Adipocyte (in vitro differentiated cells): Measurements from ENCODE around the gene CHM.
"Not testable (repeated sequence)": the region's sequence is repeated elsewhere in the genome, so short reads cannot be mapped to it uniquely, and the experiment has no call there.

Source experiments
- DNase-seq: peaks from one replicate; pipeline ENCODE4 v3.0.0-alpha.2; 2015; ENCODE audit warnings: low read depth
- H3K27me3 ChIP-seq: replicated peaks from 2 replicates; pipeline ENCODE4 v1.7.0; 2013; ENCODE audit warnings: mild to moderate bottlenecking, low read length, moderate library complexity; ENCODE audit not compliant: control insufficient read depth, insufficient read depth
- H3K36me3 ChIP-seq: 2 replicates; pipeline ENCODE4 v1.7.0; 2013; ENCODE audit warnings: low read length, mild to moderate bottlenecking, moderate library complexity; ENCODE audit not compliant: control insufficient read depth, insufficient read depth, severe bottlenecking
- H3K4me1 ChIP-seq: 2 replicates; pipeline ENCODE4 v1.7.0; 2013; ENCODE audit warnings: mild to moderate bottlenecking, low read length, moderate library complexity; ENCODE audit not compliant: control insufficient read depth, insufficient read depth
- H3K4me3 ChIP-seq: 2 replicates; pipeline ENCODE4 v1.7.0; 2013; ENCODE audit warnings: mild to moderate bottlenecking, low read length, moderate library complexity
- H3K9ac ChIP-seq: 2 replicates; pipeline ENCODE4 v1.7.0; 2013; ENCODE audit warnings: mild to moderate bottlenecking, low read length, moderate library complexity
- H3K9me3 ChIP-seq: 2 replicates; pipeline ENCODE4 v1.7.0; 2013; ENCODE audit warnings: mild to moderate bottlenecking, low read length, moderate library complexity; ENCODE audit not compliant: control insufficient read depth

The CHM gene

DNA sequence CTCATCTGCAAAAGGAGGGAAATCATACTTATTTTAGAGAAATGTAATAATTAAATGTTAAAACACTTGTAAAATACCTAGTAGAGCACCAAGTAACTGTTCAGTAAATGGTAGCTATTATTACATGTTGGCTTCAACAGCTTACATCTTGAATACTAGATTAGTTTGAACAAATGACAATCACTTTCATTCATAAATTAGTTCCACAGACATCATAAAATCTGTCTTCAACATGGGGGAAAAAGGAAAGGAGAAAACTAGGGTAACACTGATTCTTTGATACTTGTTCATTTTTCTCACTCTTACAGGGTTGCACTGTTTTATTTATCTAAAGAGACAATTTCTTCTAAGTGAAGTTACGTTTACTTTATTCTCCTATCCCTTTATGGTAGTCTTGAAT is 51.7 kb downstream of the CHM start:
- H3K27me3 ChIP-seq = no peaks in the 10 kb centered on the region
- DNase-seq = no peak
- peaks cover 30% of the 10 kb centered on the region for H3K4me1 ChIP-seq
- H3K4me3 ChIP-seq = no peak overlapping the region
- H3K9ac ChIP-seq = no peak overlapping the region
- no peaks in the 10 kb centered on the region for H3K9me3 ChIP-seq
- H3K36me3 ChIP-seq = no peaks in the 10 kb centered on the region

- Histone ChIP-seq H3K9me3 (no peaks in the 10 kb centered on the region), H3K9ac (no peak overlapping the region), H3K36me3 (no peaks in the 10 kb centered on the region), H3K4me1 (peaks cover 30% of the 10 kb centered on the region), H3K27me3 (no peaks in the 10 kb centered on the region), H3K4me3 (no peak overlapping the region)
- DNase-seq = peak; percentile 45
Observed at GRCh38 chrX:85994797-85995196, 52.6 kb downstream of the CHM start.

GRCh38 chrX:85994228-85994627 is 53.1 kb downstream of the CHM start:
- H3K36me3 ChIP-seq = no peaks in the 10 kb centered on the region
- no peak overlapping the region for H3K4me3 ChIP-seq
- no peaks in the 10 kb centered on the region for H3K27me3 ChIP-seq
- no peak overlapping the region for H3K9ac ChIP-seq
- no peaks in the 10 kb centered on the region for H3K9me3 ChIP-seq
- H3K4me1 ChIP-seq = peaks cover 30% of the 10 kb centered on the region
- DNase-seq = peak; percentile 31

GRCh38 chrX:85993539-85994197 is 53.7 kb downstream of the CHM start:
- peak; percentile 13 for DNase-seq
- Histone ChIP-seq H3K36me3 (no peaks in the 10 kb centered on the region), H3K9ac (no peak overlapping the region), H3K4me1 (peaks cover 30% of the 10 kb centered on the region), H3K27me3 (no peaks in the 10 kb centered on the region), H3K4me3 (no peak overlapping the region), H3K9me3 (no peaks in the 10 kb centered on the region)

- H3K27me3 ChIP-seq = no peaks in the 10 kb centered on the region
- peaks cover 3% of the 10 kb centered on the region for H3K9me3 ChIP-seq
- no peaks in the 10 kb centered on the region for H3K36me3 ChIP-seq
- DNase-seq = peak; percentile 36
- H3K9ac ChIP-seq = no peak overlapping the region
- peaks cover 30% of the 10 kb centered on the region for H3K4me1 ChIP-seq
- H3K4me3 ChIP-seq = peak overlapping the region; percentile 36
Observed at GRCh38 chrX:85992811-85993229, 54.5 kb downstream of the CHM start.

DNA sequence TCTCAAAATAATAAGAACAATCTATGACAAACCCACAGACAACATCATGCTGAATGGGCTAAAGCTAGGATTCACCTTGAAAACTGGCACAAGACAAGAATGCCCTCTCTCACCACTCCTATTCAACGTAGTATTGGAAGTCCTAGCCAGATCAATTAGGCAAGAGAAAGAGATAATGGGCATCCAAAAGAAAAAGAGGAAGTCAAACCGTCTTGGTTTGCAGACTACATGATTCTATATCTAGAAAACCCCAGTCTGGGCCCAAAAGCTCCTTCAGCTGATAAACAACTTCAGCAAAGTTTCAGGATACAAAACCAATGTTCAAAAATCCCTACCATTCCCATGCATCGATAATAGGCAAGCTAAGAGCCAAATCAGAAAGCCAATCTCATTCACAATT is 59.0 kb downstream of the CHM start:
- no peak for DNase-seq
- Histone ChIP-seq H3K9ac (no peak overlapping the region), H3K27me3 (no peaks in the 10 kb centered on the region), H3K36me3 (no peaks in the 10 kb centered on the region), H3K9me3 (peaks cover 4% of the 10 kb centered on the region), H3K4me3 (no peak overlapping the region), H3K4me1 (peaks cover 16% of the 10 kb centered on the region)

- Histone ChIP-seq H3K27me3 (no peaks in the 10 kb centered on the region), H3K36me3 (peaks cover 25% of the 10 kb centered on the region), H3K9me3 (peaks cover 2% of the 10 kb centered on the region), H3K4me3 (no peak overlapping the region), H3K9ac (no peak overlapping the region), H3K4me1 (no peaks in the 10 kb centered on the region)
- no peak for DNase-seq
Observed at GRCh38 chrX:85980286-85980685, 67.1 kb downstream of the CHM start.

DNA sequence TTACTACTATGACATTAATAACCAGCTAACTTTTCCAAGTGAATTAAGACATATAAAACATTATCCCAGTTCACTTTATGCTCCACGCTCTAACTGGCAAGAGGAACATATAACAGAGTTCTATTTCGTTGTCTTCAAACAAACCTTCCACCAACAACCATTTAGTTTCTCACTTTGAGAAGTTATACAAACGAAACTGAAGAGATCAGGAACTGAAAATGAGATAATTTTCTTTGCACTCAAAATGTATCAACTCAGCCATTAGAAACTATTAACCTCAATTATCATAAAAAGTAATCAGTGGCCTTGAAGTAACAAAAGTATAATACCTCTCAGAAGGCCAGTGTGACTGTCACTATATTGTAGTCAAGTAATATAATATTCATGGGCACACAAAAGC is 70.1 kb downstream of the CHM start:
- H3K36me3 ChIP-seq = peaks cover 26% of the 10 kb centered on the region
- H3K4me3 ChIP-seq = no peak overlapping the region
- no peaks in the 10 kb centered on the region for H3K4me1 ChIP-seq
- H3K27me3 ChIP-seq = no peaks in the 10 kb centered on the region
- no peak for DNase-seq
- H3K9ac ChIP-seq = no peak overlapping the region
- H3K9me3 ChIP-seq = peaks cover 3% of the 10 kb centered on the region

DNA sequence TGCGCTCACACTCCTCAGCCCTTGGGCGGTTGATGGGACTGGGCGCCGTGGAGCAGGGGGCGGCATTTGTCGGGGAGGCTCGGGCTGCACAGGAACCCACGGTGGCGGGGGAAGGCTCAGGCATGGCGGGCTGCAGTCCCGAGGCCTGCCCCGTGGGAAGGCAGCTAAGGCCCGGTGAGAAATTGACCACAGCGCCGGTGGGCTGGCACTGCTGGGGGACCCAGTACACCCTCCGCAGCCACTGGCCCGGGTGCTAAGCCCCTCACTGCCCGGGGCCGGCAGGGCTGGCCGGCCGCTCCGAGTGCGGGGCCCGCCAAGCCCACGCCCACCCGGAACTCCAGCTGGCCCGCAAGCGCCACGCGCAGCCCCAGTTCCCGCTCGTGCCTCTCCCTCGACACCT is 75.0 kb downstream of the CHM start:
- not testable (repeated sequence) for H3K4me3 ChIP-seq, DNase-seq, H3K9ac ChIP-seq, H3K27me3 ChIP-seq, H3K9me3 ChIP-seq, H3K4me1 ChIP-seq
- H3K36me3 ChIP-seq = peaks cover 21% of the 10 kb centered on the region

- no peak overlapping the region for H3K9ac ChIP-seq
- H3K4me1 ChIP-seq = peaks cover 10% of the 10 kb centered on the region
- no peak overlapping the region for H3K4me3 ChIP-seq
- no peak for DNase-seq
- H3K27me3 ChIP-seq = no peaks in the 10 kb centered on the region
- no peaks in the 10 kb centered on the region for H3K9me3 ChIP-seq
- peaks cover 11% of the 10 kb centered on the region for H3K36me3 ChIP-seq
Observed at GRCh38 chrX:85964744-85965143, 82.6 kb downstream of the CHM start.

DNA sequence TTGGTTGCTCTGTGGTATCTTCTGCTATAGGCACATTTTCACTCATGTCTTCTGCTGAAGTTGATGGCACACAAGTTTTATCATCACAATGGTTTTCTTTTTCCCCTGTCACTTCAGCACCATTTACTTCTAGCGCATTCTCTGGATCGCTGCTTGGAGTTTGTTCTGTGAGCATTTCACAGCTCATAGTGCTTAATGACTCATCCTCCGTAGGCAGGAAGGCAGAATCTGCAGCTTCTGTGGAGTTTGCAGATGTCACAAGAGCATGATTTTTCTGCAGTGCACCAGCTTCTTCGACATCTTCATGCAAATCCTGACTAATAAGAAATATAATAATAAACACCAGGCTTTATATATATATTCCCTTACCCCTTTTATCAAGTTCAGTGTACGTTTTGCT is 83.6 kb downstream of the CHM start:
- no peaks in the 10 kb centered on the region for H3K9me3 ChIP-seq
- H3K4me1 ChIP-seq = peaks cover 10% of the 10 kb centered on the region
- peaks cover 11% of the 10 kb centered on the region for H3K36me3 ChIP-seq
- H3K9ac ChIP-seq = no peak overlapping the region
- H3K27me3 ChIP-seq = no peaks in the 10 kb centered on the region
- no peak overlapping the region for H3K4me3 ChIP-seq
- DNase-seq = peak; percentile 54

GRCh38 chrX:85955510-85955909 is 91.8 kb downstream of the CHM start:
- H3K4me1 ChIP-seq = no peaks in the 10 kb centered on the region
- no peaks in the 10 kb centered on the region for H3K27me3 ChIP-seq
- H3K9me3 ChIP-seq = peaks cover 17% of the 10 kb centered on the region
- no peak overlapping the region for H3K9ac ChIP-seq
- DNase-seq = no peak
- H3K36me3 ChIP-seq = peaks cover 23% of the 10 kb centered on the region
- no peak overlapping the region for H3K4me3 ChIP-seq
